Measurements from ENCODE around the gene GLI1.

DNA sequence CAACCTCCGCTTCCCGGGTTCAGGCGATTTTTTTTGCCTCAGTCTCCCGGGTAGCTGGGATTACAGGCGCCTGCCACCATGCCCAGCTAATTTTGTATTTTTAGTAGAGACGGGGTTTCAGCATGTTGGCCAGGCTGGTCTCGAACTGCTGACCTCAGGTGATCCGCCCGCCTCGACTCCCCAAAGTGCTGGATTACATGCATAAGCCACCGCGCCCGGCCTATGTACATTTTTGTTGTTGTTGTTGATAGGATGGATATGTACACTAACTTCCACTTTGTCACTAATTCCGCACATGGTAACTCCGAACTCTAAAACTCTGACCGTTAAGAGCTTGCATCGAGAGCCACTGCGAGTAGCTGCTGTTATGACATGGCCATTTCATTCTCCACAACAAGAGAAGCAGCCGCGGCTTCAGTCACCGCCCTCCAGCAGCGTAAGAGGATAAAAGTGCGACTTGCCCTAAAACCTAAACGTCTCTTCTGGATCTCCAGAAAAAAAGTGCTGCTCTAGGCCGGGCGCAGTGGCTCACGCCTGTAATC lies 27.5 kb downstream of the GLI1 start:
- TF ChIP-seq CTCF (IDR thresholded peaks at IDR 0.05; ENCODE audit: low read depth, low read length) (no peak), EZH2phosphoT487 (IDR thresholded peaks at IDR 0.05; ENCODE audit: low read depth) (no peak)
